ENCODE measurements around the gene PPIL6. TPM values are rescaled to one million over a fixed set of nuclear protein-coding genes. Genes with fewer than 3 reads are reported as not detected.

PPIL6 gene
- total and polyA plus RNA-seq, 2 experiments from 2014 or later: 2.6 to 2.9 TPM

- TF ChIP-seq EZH2 (IDR thresholded peaks at IDR 0.05; ENCODE audit: borderline replicate concordance): no peak
- no peak for TF ChIP-seq CTCF (IDR thresholded peaks at IDR 0.05; ENCODE audit: poor library complexity)
- no peak for TF ChIP-seq EZH2phosphoT487 (IDR thresholded peaks at IDR 0.05; ENCODE audit: low read depth, severe bottlenecking, unreplicated experiment)
- no peaks in the 10 kb centered on the region for H3K79me2 ChIP-seq
- no peak overlapping the region for H3K4me2 ChIP-seq
- no peaks in the 10 kb centered on the region for H3K9me2 ChIP-seq (replicated peaks; ENCODE audit: insufficient read depth)
- H3K27me3 ChIP-seq: no peaks in the 10 kb centered on the region
- no peaks in the 10 kb centered on the region for H4K20me1 ChIP-seq (ENCODE audit: insufficient read depth, poor library complexity, severe bottlenecking)
- DNase-seq (ENCODE audit: low spot score): peak; percentile 42
- no peaks in the 10 kb centered on the region for H3K36me3 ChIP-seq (replicated peaks; ENCODE audit: insufficient read depth, low read depth)
- peak overlapping the region; percentile 24 for H3K27ac ChIP-seq
- peaks cover 34% of the 10 kb centered on the region for H3K4me1 ChIP-seq (ENCODE audit: insufficient read depth)
- no peak overlapping the region for H3K4me3 ChIP-seq
- H3K9me3 ChIP-seq (ENCODE audit: low read depth): no peaks in the 10 kb centered on the region
- 36% methylated on average over 3 of the region's 3 CpGs for WGBS (ENCODE audit: low lambda C conversion rate, missing lambda C conversion rate)
- no peak overlapping the region for H2AFZ ChIP-seq
These were observed 92.6 kb downstream of the PPIL6 start for GRCh38 chr6:109347779-109348178.

GRCh38 chr6:109345986-109346385, 94.4 kb downstream of the PPIL6 start:
- no peaks in the 10 kb centered on the region for H3K79me2 ChIP-seq
- H3K4me3 ChIP-seq: no peak overlapping the region
- H3K27ac ChIP-seq: no peak overlapping the region
- no peaks in the 10 kb centered on the region for H3K9me2 ChIP-seq (replicated peaks; ENCODE audit: insufficient read depth)
- no peaks in the 10 kb centered on the region for H3K36me3 ChIP-seq (replicated peaks; ENCODE audit: insufficient read depth, low read depth)
- over 99% methylated on average over 4 of the region's 4 CpGs for WGBS (ENCODE audit: low lambda C conversion rate, missing lambda C conversion rate)
- no peaks in the 10 kb centered on the region for H4K20me1 ChIP-seq (ENCODE audit: insufficient read depth, poor library complexity, severe bottlenecking)
- no peak overlapping the region for H3K4me2 ChIP-seq
- no peaks in the 10 kb centered on the region for H3K9me3 ChIP-seq (ENCODE audit: low read depth)
- H2AFZ ChIP-seq: no peak overlapping the region
- TF ChIP-seq EZH2 (IDR thresholded peaks at IDR 0.05; ENCODE audit: borderline replicate concordance) (no peak), EZH2phosphoT487 (IDR thresholded peaks at IDR 0.05; ENCODE audit: low read depth, severe bottlenecking, unreplicated experiment) (no peak), CTCF (IDR thresholded peaks at IDR 0.05; ENCODE audit: poor library complexity) (no peak)
- no peak for DNase-seq (ENCODE audit: low spot score)
- peaks cover 20% of the 10 kb centered on the region for H3K4me1 ChIP-seq (ENCODE audit: insufficient read depth)
- H3K27me3 ChIP-seq: no peaks in the 10 kb centered on the region

- DNase-seq (ENCODE audit: low spot score): no peak
- Histone ChIP-seq H3K4me1 (ENCODE audit: insufficient read depth) (peaks cover 9% of the 10 kb centered on the region), H3K9me3 (ENCODE audit: low read depth) (no peaks in the 10 kb centered on the region), H3K9me2 (replicated peaks; ENCODE audit: insufficient read depth) (no peaks in the 10 kb centered on the region), H3K4me3 (no peak overlapping the region), H3K27ac (no peak overlapping the region), H3K27me3 (no peaks in the 10 kb centered on the region), H4K20me1 (ENCODE audit: insufficient read depth, poor library complexity, severe bottlenecking) (no peaks in the 10 kb centered on the region), H3K36me3 (replicated peaks; ENCODE audit: insufficient read depth, low read depth) (no peaks in the 10 kb centered on the region), H2AFZ (no peak overlapping the region), H3K79me2 (no peaks in the 10 kb centered on the region), H3K4me2 (no peak overlapping the region)
- 66% methylated on average over 2 of the region's 2 CpGs for WGBS (ENCODE audit: low lambda C conversion rate, missing lambda C conversion rate)
- TF ChIP-seq EZH2 (IDR thresholded peaks at IDR 0.05; ENCODE audit: borderline replicate concordance) (no peak), CTCF (IDR thresholded peaks at IDR 0.05; ENCODE audit: poor library complexity) (no peak), EZH2phosphoT487 (IDR thresholded peaks at IDR 0.05; ENCODE audit: low read depth, severe bottlenecking, unreplicated experiment) (no peak)
These were observed 96.2 kb downstream of the PPIL6 start for GRCh38 chr6:109344226-109344625.

- Histone ChIP-seq H3K27me3 (no peaks in the 10 kb centered on the region), H3K36me3 (replicated peaks; ENCODE audit: insufficient read depth, low read depth) (no peaks in the 10 kb centered on the region), H3K9me3 (ENCODE audit: low read depth) (no peaks in the 10 kb centered on the region), H3K4me2 (no peak overlapping the region), H3K9me2 (replicated peaks; ENCODE audit: insufficient read depth) (no peaks in the 10 kb centered on the region), H3K4me3 (no peak overlapping the region), H2AFZ (no peak overlapping the region), H3K27ac (no peak overlapping the region), H3K79me2 (no peaks in the 10 kb centered on the region), H4K20me1 (ENCODE audit: insufficient read depth, poor library complexity, severe bottlenecking) (no peaks in the 10 kb centered on the region), H3K4me1 (ENCODE audit: insufficient read depth) (peaks cover 6% of the 10 kb centered on the region)
- TF ChIP-seq EZH2 (IDR thresholded peaks at IDR 0.05; ENCODE audit: borderline replicate concordance) (no peak), EZH2phosphoT487 (IDR thresholded peaks at IDR 0.05; ENCODE audit: low read depth, severe bottlenecking, unreplicated experiment) (no peak), CTCF (IDR thresholded peaks at IDR 0.05; ENCODE audit: poor library complexity) (no peak)
- 88% methylated on average over 7 of the region's 7 CpGs for WGBS (ENCODE audit: low lambda C conversion rate, missing lambda C conversion rate)
- DNase-seq (ENCODE audit: low spot score): no peak
These were observed 96.9 kb downstream of the PPIL6 start for GRCh38 chr6:109343518-109343917.

All from hepatocyte (in vitro differentiated cells).